ENCODE results near the gene EDN1. TPM values are rescaled to one million over a fixed set of nuclear protein-coding genes. Genes with fewer than 3 reads are reported as not detected.

The EDN1 gene
- polyA plus RNA-seq, 2 donors, result 1.5 to 2.2 TPM

DNA sequence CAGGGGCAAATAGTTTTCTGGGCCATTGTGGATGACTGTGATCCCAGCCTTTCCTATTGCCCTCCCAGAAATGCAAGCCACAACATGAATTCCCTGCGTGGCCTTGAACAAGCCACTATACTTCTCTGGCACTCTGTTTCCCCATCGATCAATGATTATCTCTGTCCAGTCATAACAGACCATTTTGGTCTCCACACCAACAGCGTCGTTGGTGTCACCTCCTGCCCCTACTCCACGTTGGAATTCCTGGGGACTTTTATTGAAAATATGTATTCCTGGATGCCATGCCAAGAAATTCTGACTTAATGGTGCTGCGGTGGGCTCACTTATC, 50.3 kb downstream of the EDN1 start:
- Histone ChIP-seq H3K27me3 (ENCODE audit: control insufficient read depth in 1 of 2, insufficient read depth in 2 of 2, low read length in 2 of 2) (no peaks in the 10 kb centered on the region), H3K27ac (ENCODE audit: low read depth in 2 of 2, low read length in 1 of 2) (no peak overlapping the region), H3K4me3 (ENCODE audit: low read depth in 1 of 2, low read length in 2 of 2) (no peak overlapping the region), H3K9me3 (ENCODE audit: control insufficient read depth in 2 of 2, insufficient read depth in 1 of 2, low read depth in 1 of 2, low read length in 1 of 2) (no peaks in the 10 kb centered on the region), H3K36me3 (ENCODE audit: control insufficient read depth in 2 of 2, insufficient read depth in 2 of 2, low read length in 1 of 2) (no peaks in the 10 kb centered on the region), H3K4me1 (ENCODE audit: control insufficient read depth in 2 of 2, insufficient read depth in 2 of 2, low read length in 1 of 2) (no peaks in the 10 kb centered on the region)
- 66 to 74% methylated on average over 6 of the region's 6 CpGs for WGBS, 2 donors

DNA sequence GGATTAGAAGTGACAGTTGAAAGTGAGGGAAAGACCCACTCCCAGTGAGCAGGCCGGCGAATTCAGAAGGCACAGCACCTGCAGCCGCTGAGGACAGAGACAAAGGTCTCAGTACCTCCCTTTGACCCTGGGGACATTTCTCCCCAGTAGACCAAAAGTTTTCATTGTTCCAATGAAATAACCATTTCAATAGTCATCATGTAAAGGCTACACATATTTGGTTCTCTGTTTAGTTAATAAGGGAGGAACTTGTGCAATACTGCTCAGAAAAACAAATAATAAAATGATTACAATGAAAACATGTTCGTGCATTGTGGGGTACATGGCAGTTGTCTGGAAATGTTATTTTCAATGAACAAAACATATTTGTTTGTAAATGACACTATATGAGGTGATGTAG, 52.5 kb downstream of the EDN1 start:
- no peak overlapping the region for H3K27ac ChIP-seq (ENCODE audit: low read depth in 2 of 2, low read length in 1 of 2)
- H3K4me3 ChIP-seq (ENCODE audit: low read depth in 1 of 2, low read length in 2 of 2), result no peak overlapping the region
- 72 to 79% methylated on average over 4 of the region's 4 CpGs for WGBS, 2 donors
- H3K36me3 ChIP-seq (ENCODE audit: control insufficient read depth in 2 of 2, insufficient read depth in 2 of 2, low read length in 1 of 2), result no peaks in the 10 kb centered on the region
- no peaks in the 10 kb centered on the region for H3K4me1 ChIP-seq (ENCODE audit: control insufficient read depth in 2 of 2, insufficient read depth in 2 of 2, low read length in 1 of 2)
- H3K27me3 ChIP-seq (ENCODE audit: control insufficient read depth in 1 of 2, insufficient read depth in 2 of 2, low read length in 2 of 2), result no peaks in the 10 kb centered on the region
- H3K9me3 ChIP-seq (ENCODE audit: control insufficient read depth in 2 of 2, insufficient read depth in 1 of 2, low read depth in 1 of 2, low read length in 1 of 2), result no peaks in the 10 kb centered on the region

DNA sequence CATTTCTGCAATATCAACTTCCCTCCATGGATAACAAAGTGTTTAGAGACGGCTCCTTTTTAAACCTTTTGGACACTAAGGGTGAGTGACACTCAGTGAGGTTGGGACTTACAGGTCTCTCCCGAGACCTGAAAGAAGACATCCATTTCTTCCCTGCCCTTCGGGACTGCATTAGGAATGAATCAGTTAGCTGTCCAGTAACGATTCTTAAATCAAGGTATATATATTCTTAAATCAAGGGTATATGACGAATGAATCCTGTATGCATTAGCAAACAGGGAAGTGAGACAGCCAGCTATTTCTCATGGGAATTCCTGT, 52.9 kb downstream of the EDN1 start:
- H3K27ac ChIP-seq (ENCODE audit: low read depth in 2 of 2, low read length in 1 of 2), result no peak overlapping the region
- 73 to 81% methylated on average over 5 of the region's 5 CpGs for WGBS, 2 donors
- H3K36me3 ChIP-seq (ENCODE audit: control insufficient read depth in 2 of 2, insufficient read depth in 2 of 2, low read length in 1 of 2), result no peaks in the 10 kb centered on the region
- no peaks in the 10 kb centered on the region for H3K9me3 ChIP-seq (ENCODE audit: control insufficient read depth in 2 of 2, insufficient read depth in 1 of 2, low read depth in 1 of 2, low read length in 1 of 2)
- H3K4me3 ChIP-seq (ENCODE audit: low read depth in 1 of 2, low read length in 2 of 2), result no peak overlapping the region
- H3K27me3 ChIP-seq (ENCODE audit: control insufficient read depth in 1 of 2, insufficient read depth in 2 of 2, low read length in 2 of 2), result no peaks in the 10 kb centered on the region
- no peaks in the 10 kb centered on the region for H3K4me1 ChIP-seq (ENCODE audit: control insufficient read depth in 2 of 2, insufficient read depth in 2 of 2, low read length in 1 of 2)

DNA sequence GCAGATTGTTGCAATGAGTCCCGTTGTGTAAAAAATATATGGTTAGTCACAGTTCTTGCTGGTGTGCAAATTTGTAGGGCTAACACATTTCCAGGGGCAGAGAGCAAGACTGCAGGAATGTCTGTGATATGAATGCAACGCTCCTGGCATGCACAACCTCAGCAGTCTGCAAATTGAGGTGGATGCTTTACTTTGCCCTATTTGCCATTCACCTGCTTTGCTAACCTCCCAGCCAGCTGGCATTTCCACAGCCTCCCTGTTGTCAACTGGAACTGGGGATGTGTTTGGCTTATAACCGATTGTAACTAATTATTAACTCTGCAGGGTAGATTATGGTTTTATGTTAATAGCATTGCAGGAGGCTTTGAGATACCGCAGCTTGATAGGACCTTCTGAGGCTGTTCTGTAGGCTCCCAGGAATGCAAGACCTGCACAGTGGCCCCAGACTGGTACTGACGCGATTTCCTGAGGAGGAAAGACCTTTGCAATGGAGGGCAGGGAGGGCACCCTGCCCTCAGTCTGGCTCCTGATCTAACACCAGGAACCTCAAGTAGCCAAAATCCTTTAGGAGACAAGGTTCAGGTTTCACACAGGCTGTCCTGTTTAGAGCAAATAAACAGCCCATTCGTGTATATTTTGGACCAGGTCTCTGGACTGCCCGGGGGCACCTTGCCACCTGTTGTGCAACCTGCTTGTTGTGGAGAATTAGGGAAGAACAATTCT, 53.4 kb downstream of the EDN1 start:
- H3K27ac ChIP-seq (ENCODE audit: low read depth in 2 of 2, low read length in 1 of 2), result no peak overlapping the region
- WGBS, 2 donors, result 52 to 75% methylated on average over 8 of the region's 8 CpGs

DNA sequence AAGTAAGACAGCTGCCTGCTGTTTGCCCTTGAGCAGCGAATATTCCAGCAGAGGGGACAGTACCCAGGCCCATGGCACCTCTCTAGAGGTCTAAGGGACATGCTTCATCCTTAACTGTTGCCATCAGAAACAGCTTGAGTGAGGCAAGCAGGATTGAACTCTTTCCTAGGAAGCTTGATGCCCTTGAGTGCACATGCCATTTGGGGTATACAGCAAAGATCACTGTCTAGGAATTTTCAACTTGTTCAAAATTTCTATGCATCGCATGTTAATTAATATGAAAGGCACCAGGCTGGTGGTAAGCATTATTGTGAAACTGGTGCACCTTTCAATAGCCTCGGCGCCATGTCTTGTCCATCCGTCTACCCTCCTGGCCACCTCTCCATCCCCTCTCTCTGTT, 54.1 kb downstream of the EDN1 start:
- WGBS, 2 donors, result 97 to 98% methylated on average over 5 of the region's 5 CpGs

More for the DNA sequence above, 53.4 kb downstream of the EDN1 start:
- H3K36me3 ChIP-seq (ENCODE audit: control insufficient read depth in 2 of 2, insufficient read depth in 2 of 2, low read length in 1 of 2), result no peaks in the 10 kb centered on the region
- no peaks in the 10 kb centered on the region for H3K9me3 ChIP-seq (ENCODE audit: control insufficient read depth in 2 of 2, insufficient read depth in 1 of 2, low read depth in 1 of 2, low read length in 1 of 2)
- H3K27me3 ChIP-seq (ENCODE audit: control insufficient read depth in 1 of 2, insufficient read depth in 2 of 2, low read length in 2 of 2), result no peaks in the 10 kb centered on the region
- H3K4me1 ChIP-seq (ENCODE audit: control insufficient read depth in 2 of 2, insufficient read depth in 2 of 2, low read length in 1 of 2), result peaks cover 0 to 3% of the 10 kb centered on the region in 2 donors
- H3K4me3 ChIP-seq (ENCODE audit: low read depth in 1 of 2, low read length in 2 of 2), result no peak overlapping the region

DNA sequence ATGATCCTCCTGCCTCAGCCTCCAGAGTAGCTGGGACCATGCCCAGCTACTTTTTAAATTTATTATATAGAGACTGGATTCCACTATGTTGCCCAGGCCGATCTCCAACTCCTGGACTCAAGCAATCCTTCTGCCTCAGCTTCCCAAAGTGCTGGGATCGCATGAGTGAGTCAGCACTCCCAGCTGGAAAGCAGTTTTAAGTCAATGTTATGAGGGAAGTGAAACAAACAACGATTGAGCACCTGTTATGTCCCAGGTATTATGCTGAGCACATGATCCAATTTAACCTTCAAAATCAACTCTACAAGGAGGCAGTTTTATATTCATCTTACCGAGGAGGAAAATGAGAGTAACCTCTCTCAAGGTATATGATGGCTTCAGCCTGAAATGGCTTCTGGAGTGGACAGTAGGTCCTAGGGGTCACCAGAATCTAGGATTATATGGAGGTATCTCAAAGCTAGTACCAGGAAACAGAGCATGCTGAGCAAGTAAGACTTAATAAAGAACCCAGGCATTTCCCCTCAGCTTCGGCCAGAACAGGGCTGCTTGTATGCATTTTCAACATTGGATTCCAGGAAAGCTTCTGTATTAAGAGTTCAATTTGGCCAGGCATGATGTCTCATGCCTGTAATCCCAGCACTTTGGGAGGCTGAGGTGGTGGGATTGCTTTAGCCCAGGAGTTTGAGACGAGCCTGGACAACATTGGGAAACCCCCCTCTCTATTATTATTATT, 55.0 kb downstream of the EDN1 start:
- H3K27ac ChIP-seq (ENCODE audit: low read depth in 2 of 2, low read length in 1 of 2), result no peak overlapping the region
- 64% methylated on average over 6 of the region's 6 CpGs for WGBS, 2 donors
- H3K27me3 ChIP-seq (ENCODE audit: control insufficient read depth in 1 of 2, insufficient read depth in 2 of 2, low read length in 2 of 2), result no peaks in the 10 kb centered on the region
- H3K9me3 ChIP-seq (ENCODE audit: control insufficient read depth in 2 of 2, insufficient read depth in 1 of 2, low read depth in 1 of 2, low read length in 1 of 2), result no peaks in the 10 kb centered on the region
- H3K4me1 ChIP-seq (ENCODE audit: control insufficient read depth in 2 of 2, insufficient read depth in 2 of 2, low read length in 1 of 2), result peaks cover 0 to 4% of the 10 kb centered on the region in 2 donors
- no peak overlapping the region for H3K4me3 ChIP-seq (ENCODE audit: low read depth in 1 of 2, low read length in 2 of 2)
- H3K36me3 ChIP-seq (ENCODE audit: control insufficient read depth in 2 of 2, insufficient read depth in 2 of 2, low read length in 1 of 2), result no peaks in the 10 kb centered on the region

More for the DNA sequence above, 54.1 kb downstream of the EDN1 start:
- Histone ChIP-seq H3K4me3 (ENCODE audit: low read depth in 1 of 2, low read length in 2 of 2) (no peak overlapping the region), H3K4me1 (ENCODE audit: control insufficient read depth in 2 of 2, insufficient read depth in 2 of 2, low read length in 1 of 2) (peaks cover 0 to 4% of the 10 kb centered on the region in 2 donors), H3K9me3 (ENCODE audit: control insufficient read depth in 2 of 2, insufficient read depth in 1 of 2, low read depth in 1 of 2, low read length in 1 of 2) (no peaks in the 10 kb centered on the region), H3K27ac (ENCODE audit: low read depth in 2 of 2, low read length in 1 of 2) (no peak overlapping the region), H3K27me3 (ENCODE audit: control insufficient read depth in 1 of 2, insufficient read depth in 2 of 2, low read length in 2 of 2) (no peaks in the 10 kb centered on the region), H3K36me3 (ENCODE audit: control insufficient read depth in 2 of 2, insufficient read depth in 2 of 2, low read length in 1 of 2) (no peaks in the 10 kb centered on the region)

DNA sequence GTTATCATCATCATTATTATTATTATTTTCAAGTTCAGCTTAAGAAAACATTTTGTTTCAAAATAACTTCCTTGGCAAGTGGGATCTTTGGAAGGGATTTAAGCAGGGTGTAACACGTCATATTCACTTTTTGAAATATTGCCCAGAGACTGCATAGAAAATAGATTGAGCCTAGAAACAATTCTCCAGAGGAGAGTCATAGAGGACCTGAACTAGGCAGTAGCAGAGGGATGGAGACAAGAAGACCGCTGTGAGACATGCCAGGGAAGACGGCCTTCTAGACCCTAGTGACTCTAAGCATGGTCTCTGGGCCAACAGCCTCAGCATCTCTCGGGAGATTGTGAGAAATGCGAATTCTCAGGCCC, 55.5 kb downstream of the EDN1 start:
- WGBS, 2 donors, result 63 to 74% methylated on average over 5 of the region's 5 CpGs
- Histone ChIP-seq H3K4me1 (ENCODE audit: control insufficient read depth in 2 of 2, insufficient read depth in 2 of 2, low read length in 1 of 2) (peaks cover 0 to 4% of the 10 kb centered on the region in 2 donors), H3K4me3 (ENCODE audit: low read depth in 1 of 2, low read length in 2 of 2) (no peak overlapping the region), H3K36me3 (ENCODE audit: control insufficient read depth in 2 of 2, insufficient read depth in 2 of 2, low read length in 1 of 2) (no peaks in the 10 kb centered on the region), H3K27ac (ENCODE audit: low read depth in 2 of 2, low read length in 1 of 2) (no peak overlapping the region), H3K9me3 (ENCODE audit: control insufficient read depth in 2 of 2, insufficient read depth in 1 of 2, low read depth in 1 of 2, low read length in 1 of 2) (no peaks in the 10 kb centered on the region), H3K27me3 (ENCODE audit: control insufficient read depth in 1 of 2, insufficient read depth in 2 of 2, low read length in 2 of 2) (no peaks in the 10 kb centered on the region)

All from esophagus (tissue), 2 donors.